Lower leg skin (tissue), 4 donors: Measurements from ENCODE around the gene PKD1L1. TPM values are rescaled to one million over a fixed set of nuclear protein-coding genes. Genes with fewer than 3 reads are reported as not detected.

Experiments
- DNase-seq, 2 donors: peaks; one replicate each; pipeline ENCODE4 v3.0.0-alpha.2; 2019; ENCODE audit warnings: low spot score in 2 of 2
- H3K4me3 ChIP-seq: fragments of 200-600 bp; sonication (generic); 2 replicates; pipeline ENCODE4 v1.5.1; 2017; ENCODE audit warnings: mild to moderate bottlenecking, low read depth; ENCODE audit not compliant: poor library complexity, severe bottlenecking
- POLR2A ChIP-seq, 2 donors: fragments of 450-650 bp; IDR thresholded peaks; one replicate each; pipeline ENCODE4 v1.6.1; 2016 to 2017; ENCODE audit warnings: antibody characterized with exemption in 2 of 2, mild to moderate bottlenecking in 1 of 2, moderate library complexity in 1 of 2
- WGBS, 2 donors: methylation state at CpG; one replicate each; pipeline ENCODE4 v1.1.5; 2018; 5-methylcytosine and 5-hydroxymethylcytosine counted together
- intact Hi-C: fragments of 100-400 bp; cut with DNase I; formaldehyde crosslinking; loops from one replicate; pipeline ENCODE4 v1.15.0; 2023; ENCODE audit warnings: low total_unique reads
- total RNA-seq, 4 donors: library from RNA; depleted of rRNA; stranded (reverse); fragments of >200 nt; gene quantifications; one replicate each; pipeline ENCODE4 v1.1.0, GENCODE V29; 2016
- TF ChIP-seq, protein P1 (sequence below), 3 donors: fragments of 450-650 bp; IDR thresholded peaks; one replicate each; pipeline ENCODE4 v1.5.1; 2016; ENCODE audit warnings: antibody characterized with exemption in 3 of 3, mild to moderate bottlenecking in 3 of 3, moderate library complexity in 2 of 3

The PKD1L1 gene
- total RNA-seq, 4 donors from 2014 or later, result 0.04 to 0.12 (median 0.07) TPM

GRCh38 chr7:47725031-47725780 lies 223.1 kb downstream of the PKD1L1 start:
- 88 to 97% methylated on average over 4 of the region's 4 CpGs for WGBS, 2 donors
- intact Hi-C loops, result no loop called here
- no peak overlapping the region for H3K4me3 ChIP-seq
- peak in 1 of 2 donors; percentile 61 for DNase-seq
- TF ChIP-seq POLR2A (IDR thresholded peaks at IDR 0.05), result no peak
- TF ChIP-seq, protein P1, sequence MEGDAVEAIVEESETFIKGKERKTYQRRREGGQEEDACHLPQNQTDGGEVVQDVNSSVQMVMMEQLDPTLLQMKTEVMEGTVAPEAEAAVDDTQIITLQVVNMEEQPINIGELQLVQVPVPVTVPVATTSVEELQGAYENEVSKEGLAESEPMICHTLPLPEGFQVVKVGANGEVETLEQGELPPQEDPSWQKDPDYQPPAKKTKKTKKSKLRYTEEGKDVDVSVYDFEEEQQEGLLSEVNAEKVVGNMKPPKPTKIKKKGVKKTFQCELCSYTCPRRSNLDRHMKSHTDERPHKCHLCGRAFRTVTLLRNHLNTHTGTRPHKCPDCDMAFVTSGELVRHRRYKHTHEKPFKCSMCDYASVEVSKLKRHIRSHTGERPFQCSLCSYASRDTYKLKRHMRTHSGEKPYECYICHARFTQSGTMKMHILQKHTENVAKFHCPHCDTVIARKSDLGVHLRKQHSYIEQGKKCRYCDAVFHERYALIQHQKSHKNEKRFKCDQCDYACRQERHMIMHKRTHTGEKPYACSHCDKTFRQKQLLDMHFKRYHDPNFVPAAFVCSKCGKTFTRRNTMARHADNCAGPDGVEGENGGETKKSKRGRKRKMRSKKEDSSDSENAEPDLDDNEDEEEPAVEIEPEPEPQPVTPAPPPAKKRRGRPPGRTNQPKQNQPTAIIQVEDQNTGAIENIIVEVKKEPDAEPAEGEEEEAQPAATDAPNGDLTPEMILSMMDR (IDR thresholded peaks at IDR 0.05), result no peak

Other genes starting within 250 kb of the PKD1L1 start
- gene HUS1, start 31.1 kb upstream of the PKD1L1 start, total RNA-seq, result 10 to 100 TPM; 13.8 to 74.1 (median 29.3) TPM
- not detected for gene SUN3, start 80.6 kb upstream of the PKD1L1 start, total RNA-seq
- gene C7orf57, start 87.1 kb upstream of the PKD1L1 start, total RNA-seq, result under 1 TPM in 1 of 4 donors, not detected in 3; 0.39 TPM
- gene UPP1, start 140.8 kb upstream of the PKD1L1 start, total RNA-seq, result 1 to 10 TPM; 3.9 to 9.4 (median 5.9) TPM
- gene ABCA13, start 223.0 kb upstream of the PKD1L1 start, total RNA-seq, result 1 to 10 TPM in 1 of 4 donors, under 1 TPM in 3; 0.08 to 1.7 (median 0.52) TPM